IPS DF 19.7 (cell line): ENCODE measurements around the gene MFNG.
"Not testable (repeated sequence)": the region's sequence is repeated elsewhere in the genome, so short reads cannot be mapped to it uniquely, and the experiment has no call there.

ENCODE experiments used
- DNase-seq: peaks from one replicate; pipeline ENCODE4 v3.0.0-alpha.2; 2013; ENCODE audit warnings: low read depth, low spot score

Gene MFNG

DNA sequence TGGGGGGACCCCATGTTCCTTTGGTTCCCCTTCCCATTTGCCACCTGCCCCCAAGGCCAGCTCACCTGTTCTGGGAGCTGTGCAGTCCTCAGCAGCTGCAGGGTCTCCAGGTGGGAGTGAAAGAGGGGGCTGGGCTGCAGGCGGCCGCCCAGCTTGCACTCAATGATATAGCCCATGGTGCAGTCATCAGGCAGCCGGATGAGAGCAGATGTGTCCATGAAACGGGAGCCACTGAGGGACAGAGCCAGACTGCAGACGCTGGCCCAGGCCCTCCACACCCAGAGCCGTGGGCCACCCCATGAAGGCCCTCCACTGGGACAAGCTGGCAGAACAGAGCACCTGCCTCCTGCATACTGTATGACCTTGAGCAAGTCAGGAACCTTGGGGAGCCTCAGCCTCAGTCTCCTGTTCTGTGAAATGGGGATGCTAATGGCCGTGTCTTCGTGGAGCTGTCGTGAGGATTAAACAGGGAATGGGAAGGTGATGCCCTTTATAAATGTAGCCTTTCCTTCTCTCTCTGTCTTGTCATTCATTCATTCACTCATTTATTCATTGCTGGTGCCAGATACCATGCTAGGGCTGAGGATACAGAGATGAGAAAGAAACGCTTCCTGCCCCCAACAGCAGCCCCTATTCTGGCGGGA, 11.6 kb downstream of the MFNG start:
- DNase-seq = no peak

DNA sequence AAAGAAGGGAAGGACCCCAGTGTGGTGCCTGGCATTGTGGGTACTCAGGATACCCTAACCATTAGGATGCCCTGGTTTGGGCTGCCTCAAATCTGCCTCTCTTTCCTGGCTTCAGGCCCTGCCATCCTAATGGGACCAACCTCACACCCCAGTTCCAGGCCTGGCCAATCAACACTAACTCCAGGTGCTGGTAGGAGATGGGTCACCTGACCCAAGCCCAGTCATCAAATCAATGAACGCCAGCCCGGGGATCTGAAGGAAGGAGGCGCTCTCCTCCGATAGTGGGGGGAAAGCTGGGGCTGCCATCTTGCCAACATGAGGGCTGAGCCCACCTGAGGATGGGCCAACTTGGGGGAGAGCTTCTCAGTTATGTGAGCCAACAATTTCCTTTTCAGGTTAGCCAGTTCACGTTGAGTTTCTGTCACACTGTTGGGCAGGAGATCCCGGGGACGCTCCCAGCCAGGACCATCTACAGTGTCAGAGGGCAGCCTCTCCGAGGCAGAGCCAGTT, 12.7 kb downstream of the MFNG start:
- no peak for DNase-seq

GRCh38 chr22:37472418-37473006, 13.7 kb downstream of the MFNG start:
- DNase-seq = no peak

GRCh38 chr22:37471727-37472417, 14.3 kb downstream of the MFNG start:
- no peak for DNase-seq

DNA sequence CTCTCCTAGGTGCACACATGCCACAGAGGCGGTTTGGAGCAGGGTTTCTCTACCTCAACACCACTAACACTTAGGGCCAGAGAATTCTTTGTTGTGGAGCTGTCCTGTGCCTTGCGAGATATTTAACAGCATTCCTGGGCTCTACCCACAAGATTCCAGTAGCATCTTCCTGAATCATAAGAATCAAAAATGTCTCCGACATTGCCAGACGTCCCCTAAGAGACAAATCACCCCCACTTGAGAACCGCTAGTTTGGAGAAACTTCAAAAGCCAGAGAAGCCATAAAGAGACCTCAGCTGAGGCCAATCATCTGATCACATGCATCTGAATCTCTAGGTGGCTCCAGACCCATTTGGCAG, 16.1 kb downstream of the MFNG start:
- DNase-seq = no peak

DNA sequence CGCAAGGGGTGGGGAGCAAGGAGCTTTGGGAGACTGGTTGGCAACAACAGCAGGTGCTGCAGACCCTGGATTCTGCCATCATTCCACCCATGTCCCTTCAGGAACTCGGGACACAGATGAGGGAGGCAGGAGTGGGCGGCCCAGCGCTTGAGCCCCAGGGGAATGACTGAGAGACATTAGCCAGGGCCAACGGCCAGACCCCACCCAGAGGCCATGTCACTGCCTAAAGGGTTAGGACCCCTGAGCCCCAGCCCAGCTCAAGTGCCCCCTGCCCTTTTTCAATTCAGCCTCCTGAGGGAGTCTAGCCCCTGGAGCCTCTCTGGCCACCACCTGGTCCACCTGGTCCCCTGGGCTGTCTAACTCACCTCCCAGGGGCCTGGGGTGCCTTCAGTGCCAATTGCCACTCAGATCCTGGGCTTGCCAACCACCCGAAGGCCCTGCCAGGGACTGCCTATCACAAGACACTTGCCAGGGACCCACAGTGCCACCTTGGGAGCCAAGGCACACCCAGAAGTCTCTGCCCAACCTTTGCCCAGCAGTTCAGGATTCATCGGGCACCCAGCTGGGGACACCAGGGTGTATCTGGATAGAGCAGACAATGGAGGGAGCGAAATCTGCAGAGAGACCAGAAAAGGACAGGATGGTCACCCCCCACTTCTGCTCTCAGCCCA, 16.6 kb downstream of the MFNG start:
- DNase-seq = no peak

DNA sequence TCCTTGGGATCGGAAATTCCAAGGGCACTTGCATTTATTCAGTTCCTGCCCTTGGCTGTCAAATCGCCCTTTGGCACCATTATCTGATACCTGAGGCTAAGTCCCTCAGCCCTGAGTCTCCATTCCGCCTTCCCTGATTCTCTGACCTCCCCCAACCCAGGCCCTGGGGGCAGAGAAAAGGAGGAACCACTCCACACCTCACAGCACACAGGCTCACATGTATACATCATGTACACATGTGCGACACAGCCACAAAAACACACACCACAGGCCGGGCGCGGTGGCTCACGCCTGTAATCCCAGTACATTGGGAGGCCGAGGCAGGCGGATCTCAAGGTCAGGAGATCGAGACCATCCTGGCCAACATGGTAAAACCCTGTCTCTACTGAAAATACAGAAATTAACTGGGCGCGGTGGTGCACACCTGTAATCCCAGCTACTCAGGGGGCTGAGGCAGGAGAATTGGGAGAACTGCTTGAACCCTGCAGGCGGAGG, 17.9 kb downstream of the MFNG start:
- DNase-seq = not testable (repeated sequence)

DNA sequence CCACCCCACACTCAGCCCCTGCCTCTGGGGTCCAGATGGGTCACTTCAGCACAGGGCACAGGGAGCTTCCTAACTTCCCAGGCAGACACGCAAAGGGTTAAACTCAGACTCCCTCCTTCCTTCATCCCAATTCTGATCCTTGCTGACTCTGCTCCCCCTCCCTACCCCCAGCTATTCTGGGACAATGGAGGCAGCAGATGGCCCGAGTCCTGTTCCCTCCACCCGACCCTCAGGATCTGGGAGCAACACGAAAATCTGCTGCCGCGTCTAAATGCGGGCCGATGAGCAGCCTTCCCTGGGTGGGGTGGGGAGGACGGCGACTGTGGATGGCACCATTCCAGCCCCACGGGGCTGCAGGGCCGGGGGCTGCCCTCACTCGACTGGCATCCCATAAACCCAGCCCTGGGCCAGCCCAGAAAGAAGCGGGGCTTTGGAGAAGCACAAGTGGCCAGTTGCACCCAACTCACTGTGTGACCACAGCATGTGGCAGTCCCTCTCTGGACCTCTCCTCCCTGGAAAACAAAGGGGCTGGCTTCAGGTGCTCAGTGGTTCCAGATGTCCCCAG, 18.7 kb downstream of the MFNG start:
- DNase-seq = no peak

- no peak for DNase-seq
Observed at GRCh38 chr22:37464181-37464580, 22.0 kb downstream of the MFNG start.

- DNase-seq = no peak
Observed at GRCh38 chr22:37462983-37463382, 23.2 kb downstream of the MFNG start.

GRCh38 chr22:37462436-37462835, 23.7 kb downstream of the MFNG start:
- no peak for DNase-seq

- no peak for DNase-seq
Observed at GRCh38 chr22:37461961-37462360, 24.2 kb downstream of the MFNG start.

- no peak for DNase-seq
Observed at GRCh38 chr22:37460684-37461083, 25.5 kb downstream of the MFNG start.

DNA sequence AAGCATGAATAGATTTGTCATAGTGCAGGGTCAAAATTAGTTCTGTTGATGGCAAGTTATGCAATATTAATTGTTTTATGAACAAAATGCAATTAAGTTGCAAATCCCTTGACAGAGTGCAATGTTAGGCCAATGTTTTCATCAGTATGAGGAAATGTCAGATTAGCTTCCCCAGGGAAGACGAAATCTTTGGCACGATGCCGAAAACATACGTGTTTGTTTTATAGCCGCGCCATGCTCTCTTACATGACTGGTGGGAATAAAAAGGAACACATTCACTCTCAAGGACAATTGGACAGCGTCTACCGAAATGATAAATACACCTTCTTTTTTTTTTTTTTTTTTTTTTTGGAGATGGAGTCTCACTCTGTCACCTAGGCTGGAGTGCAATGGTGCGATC, 27.0 kb downstream of the MFNG start:
- DNase-seq = no peak

- DNase-seq = peak; percentile 42
Observed at GRCh38 chr22:37457093-37457893, 28.9 kb downstream of the MFNG start.

DNA sequence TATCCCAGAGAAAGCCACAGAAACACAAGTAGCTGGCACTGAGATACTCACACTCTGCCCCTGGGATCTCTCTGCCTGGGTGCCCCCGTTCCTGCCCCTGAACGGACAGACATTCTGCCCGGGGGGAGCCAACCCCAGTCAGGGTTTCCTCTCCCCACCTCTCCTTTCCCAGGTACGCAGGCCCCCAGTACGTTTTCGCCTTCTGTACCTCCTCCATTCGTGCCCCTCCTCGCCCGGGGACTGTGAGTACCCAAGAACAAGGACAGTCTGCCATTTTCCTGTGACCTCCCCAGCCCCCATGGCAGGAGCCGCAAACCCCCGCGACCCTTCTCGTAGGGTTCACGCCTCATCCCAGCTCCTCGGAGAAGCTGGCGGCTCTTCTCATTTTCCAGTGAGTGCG, 29.8 kb downstream of the MFNG start:
- no peak for DNase-seq

DNA sequence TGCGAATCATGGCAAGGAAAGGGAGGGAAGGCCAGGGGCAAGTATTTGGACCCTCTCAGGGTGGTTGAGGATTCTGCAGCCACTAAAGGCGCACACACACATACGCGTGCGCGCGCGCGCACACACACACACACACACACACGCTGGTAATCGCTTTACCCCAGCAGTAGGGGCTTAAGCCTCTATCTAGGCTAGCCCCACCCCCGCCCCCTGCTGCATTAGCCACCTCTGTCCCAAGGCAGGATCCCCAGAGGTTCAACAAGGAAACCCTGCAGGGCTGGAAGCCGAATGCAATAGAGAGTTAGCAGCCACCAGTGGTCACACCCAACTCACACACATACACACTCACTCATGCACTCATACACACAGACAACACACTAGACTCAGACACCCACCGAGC, 30.3 kb downstream of the MFNG start:
- DNase-seq = no peak

- DNase-seq = no peak
Observed at GRCh38 chr22:37454857-37455686, 31.1 kb downstream of the MFNG start.

DNA sequence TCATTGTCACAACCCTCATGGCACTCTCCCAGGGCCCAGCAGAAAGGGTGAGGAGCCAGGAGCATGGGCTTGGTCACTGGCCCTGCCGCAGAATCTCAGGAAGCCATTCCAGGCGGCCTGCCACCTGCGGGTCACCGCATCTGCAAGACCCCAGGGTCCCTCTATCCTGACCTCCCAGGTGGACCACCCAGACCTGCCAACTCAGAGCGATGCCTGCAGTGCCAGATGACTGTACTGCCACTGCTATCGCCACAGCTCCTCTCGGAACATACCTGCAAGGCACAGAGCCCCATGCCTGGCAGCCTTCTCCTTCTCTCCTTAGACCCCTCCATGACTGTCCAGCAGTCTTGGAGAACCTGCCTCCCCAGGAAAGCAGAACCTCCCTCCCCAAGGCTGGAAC, 32.5 kb downstream of the MFNG start:
- DNase-seq = no peak

GRCh38 chr22:37451218-37451617, 35.0 kb downstream of the MFNG start:
- no peak for DNase-seq
